HCT116 (cell line): ENCODE data around the gene INPP5F.

ENCODE experiments used
- CTCF ChIP-seq, 3 experiments: fragments of 200-600 bp in 1 of 3; sonication (generic) in 1 of 3; IDR thresholded peaks in 2 of 3; conservative IDR thresholded peaks in 1 of 3; 2 replicates each; pipeline ENCODE4 v1.5.1; 2012 to 2017; ENCODE audit warnings: low read depth in 2 of 3, low read length in 2 of 3, antibody characterized with exemption in 1 of 3, borderline replicate concordance in 1 of 3, control low read depth in 1 of 3, mild to moderate bottlenecking in 1 of 3, mixed read lengths in 1 of 3, mixed run types in 1 of 3, moderate library complexity in 1 of 3; ENCODE audit not compliant: insufficient read depth in 1 of 3
- EZH2 ChIP-seq: fragments of 200-600 bp; sonication (generic); IDR thresholded peaks from 2 replicates; pipeline ENCODE4 v1.6.1; 2017; ENCODE audit warnings: antibody characterized with exemption, mixed run types
- EZH2phosphoT487 ChIP-seq: fragments of 200-600 bp; IDR thresholded peaks from 2 replicates; pipeline ENCODE4 v1.6.1; 2018; ENCODE audit warnings: antibody characterized with exemption, borderline replicate concordance
- POLR2AphosphoS5 ChIP-seq: IDR thresholded peaks from 2 replicates; pipeline ENCODE4 v1.6.1; 2011; ENCODE audit warnings: mild to moderate bottlenecking, low read depth, low read length, moderate library complexity
- SIN3A ChIP-seq: IDR thresholded peaks from 2 replicates; pipeline ENCODE4 v1.6.1; 2012; ENCODE audit warnings: low read depth
- ZFX ChIP-seq: fragments of 450-650 bp; IDR thresholded peaks from 2 replicates; pipeline ENCODE4 v1.6.1; 2017

- TF ChIP-seq EZH2 (no peak), SIN3A (no peak), ZFX (no peak), CTCF (IDR thresholded peaks at IDR 0.05 in 2 of 3, conservative IDR thresholded peaks at IDR 0.05 in 1 of 3; ENCODE audit: borderline replicate concordance in 1 of 3, insufficient read depth in 1 of 3, low read depth in 2 of 3, low read length in 2 of 3) (no peak), EZH2phosphoT487 (no peak), POLR2AphosphoS5 (no peak)
Measured at GRCh38 chr10:119782981-119783664, 57.3 kb downstream of the INPP5F start.
